ENCODE results near the gene MAP3K5.

Gene MAP3K5

DNA sequence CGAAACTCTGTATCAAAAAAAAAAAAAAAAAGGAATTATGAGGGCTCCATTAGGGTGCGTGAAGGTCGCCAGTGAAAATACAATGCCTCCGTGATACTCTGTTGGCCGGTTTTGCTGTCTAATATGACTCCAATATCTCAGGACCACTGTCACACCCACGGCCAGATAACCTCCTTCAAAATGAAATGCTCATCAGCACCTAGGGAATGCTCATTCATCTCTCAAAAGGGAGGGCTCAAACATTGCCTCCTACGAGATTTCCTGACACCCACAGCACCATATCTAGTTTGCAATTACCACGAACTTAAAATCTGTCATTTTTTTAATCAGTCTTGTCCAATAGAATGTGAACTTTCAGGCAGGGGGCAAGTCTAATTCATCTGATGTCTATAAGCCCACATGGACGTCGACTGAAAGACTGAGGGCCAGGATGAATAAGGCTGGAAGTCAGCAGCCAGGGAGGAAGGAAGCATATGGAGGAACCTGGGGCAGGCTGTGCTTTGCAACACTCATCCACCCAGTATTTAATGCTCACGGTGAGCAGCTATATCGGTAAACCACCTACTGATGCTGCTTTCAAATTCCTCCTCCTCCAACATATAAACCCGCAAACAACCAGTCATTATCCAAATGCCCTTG lies 42.8 kb downstream of the MAP3K5 start:
- no peak for DNase-seq (ENCODE audit: low spot score)

DNA sequence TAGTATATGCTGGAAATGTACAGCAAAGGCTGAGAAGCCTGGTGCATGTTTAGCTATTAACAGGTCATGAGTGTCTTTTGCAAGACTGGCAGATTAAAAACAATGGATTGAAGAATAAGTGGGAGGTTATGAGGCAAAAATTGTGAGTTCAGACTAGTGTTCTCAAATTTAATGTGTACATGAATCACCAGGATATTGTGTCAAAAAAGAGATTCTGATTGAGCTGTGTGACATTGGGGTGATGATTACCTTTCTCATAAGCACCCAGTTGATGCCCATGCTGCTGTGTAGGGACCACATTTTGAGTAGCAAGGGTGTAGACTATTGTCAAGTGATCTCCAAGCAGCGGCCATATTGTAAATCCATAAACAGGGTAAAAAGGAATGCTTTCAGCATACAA lies 44.8 kb downstream of the MAP3K5 start:
- DNase-seq (ENCODE audit: low spot score): no peak

DNA sequence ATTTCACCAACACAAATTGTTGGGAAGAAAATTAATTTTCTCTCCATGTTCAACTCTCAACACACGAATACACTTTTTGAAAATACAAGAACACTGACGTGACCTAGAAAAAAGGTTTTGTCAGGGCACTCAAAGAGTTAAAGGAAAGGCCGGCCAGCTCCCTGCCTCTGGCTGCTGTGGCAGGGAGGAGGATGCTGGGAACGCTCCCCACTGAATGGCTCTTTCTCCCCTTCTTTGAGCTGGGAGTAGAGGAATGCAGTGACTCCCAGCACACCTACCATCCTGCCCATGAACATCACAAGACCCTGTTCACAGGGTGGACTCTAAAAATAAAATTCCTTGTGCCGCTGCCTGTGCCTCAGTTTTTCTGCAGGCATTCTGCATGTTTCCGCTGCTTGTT lies 47.0 kb downstream of the MAP3K5 start:
- no peak for DNase-seq (ENCODE audit: low spot score)

DNA sequence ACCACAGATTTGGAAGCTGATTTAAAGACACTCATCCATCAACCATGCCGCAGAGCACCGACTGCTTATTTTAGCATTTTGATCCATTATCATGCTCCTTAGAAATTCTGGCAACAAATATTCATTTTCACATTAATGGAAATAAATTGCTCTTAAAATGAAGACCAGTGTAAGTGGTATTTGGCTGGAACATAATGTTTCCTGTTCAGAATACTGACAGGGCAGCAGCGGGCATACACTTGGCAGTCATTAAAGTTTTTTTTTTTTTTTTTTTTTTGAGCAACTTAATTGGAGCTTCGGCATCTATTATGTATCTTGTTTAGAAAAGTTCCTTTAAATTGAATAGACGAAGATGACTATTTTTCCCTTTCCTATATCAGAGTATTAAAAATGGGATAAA lies 47.4 kb downstream of the MAP3K5 start:
- DNase-seq (ENCODE audit: low spot score): no peak

DNA sequence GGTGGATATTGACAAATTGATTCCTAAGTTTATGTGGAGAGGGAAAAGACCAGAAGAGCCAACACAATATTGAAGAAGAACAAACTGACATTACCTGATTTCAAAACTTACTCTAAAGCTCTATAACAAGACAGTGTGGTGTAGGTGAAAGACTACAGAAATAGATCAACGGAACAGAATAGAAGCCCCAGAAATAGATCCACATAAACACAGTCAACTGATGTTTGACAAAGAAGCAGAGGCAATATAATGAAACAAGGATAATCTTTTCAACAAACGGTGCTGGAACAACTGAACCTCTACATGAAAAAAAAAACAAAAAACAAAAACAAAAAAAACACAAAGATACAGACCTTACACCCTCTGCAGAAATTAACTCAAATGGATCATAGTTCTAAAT lies 50.2 kb downstream of the MAP3K5 start:
- no peak for DNase-seq (ENCODE audit: low spot score)

DNA sequence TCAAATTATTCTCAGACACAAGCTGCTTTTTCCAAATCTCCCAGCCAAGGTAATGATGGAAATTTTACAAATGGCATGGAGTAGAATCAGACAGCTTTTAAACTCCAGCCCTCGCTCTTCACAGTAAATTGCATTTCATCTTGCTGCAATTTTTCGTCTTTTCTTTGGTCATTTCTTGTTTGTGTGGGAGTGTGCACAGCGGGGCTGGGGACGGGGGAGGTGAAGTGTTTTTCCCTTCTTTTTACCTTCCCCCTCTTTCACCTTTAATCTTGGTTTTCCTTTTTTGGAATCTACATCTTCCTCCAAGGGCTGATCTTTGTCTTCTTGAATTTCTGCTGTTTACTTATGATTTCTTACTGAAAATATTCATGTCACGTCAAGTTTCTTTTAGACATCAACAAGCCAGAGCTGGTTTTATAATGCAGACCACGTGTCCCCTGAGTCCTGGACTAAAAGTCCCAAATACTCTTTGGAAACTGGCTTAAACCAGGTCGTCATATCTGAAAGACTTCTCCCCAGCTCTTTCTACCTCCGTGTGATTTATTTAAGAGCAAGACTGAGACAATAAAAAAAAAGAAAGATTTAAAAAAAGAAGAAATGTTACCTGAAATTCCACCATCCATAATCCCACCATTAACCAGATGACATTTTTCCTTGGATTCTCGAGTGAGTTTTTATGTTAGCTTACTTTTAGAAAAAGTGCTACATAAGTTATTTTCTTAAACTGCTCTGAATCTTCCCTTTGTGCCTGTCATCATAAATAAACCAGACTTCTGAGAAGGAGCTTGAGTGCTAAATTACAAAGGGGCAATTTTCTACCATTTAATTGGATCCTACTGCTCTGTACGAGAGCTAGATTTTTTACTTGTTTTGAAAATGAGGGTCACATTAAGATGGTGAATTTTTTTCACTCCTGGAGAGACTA lies 52.0 kb downstream of the MAP3K5 start:
- no peak for DNase-seq (ENCODE audit: low spot score)

DNA sequence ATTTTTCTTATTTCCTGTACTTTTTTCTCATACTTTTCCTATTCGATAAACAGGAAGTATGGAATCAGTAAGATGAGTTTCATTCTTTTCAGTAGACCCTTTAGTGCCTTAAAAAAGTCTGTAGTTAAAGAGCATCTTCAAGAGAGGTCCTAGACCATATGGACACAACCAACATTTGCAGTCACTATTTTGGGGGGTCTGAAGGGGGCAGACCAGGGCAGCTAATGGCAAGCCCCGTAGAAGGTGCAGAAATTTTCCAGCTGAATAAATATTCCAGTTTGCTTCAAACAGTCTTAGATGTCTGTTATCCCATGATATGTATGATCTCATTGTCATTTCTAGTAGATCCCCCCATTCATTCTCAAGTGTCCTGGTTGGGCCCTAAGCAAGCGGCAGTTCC lies 52.8 kb downstream of the MAP3K5 start:
- no peak for DNase-seq (ENCODE audit: low spot score)

DNA sequence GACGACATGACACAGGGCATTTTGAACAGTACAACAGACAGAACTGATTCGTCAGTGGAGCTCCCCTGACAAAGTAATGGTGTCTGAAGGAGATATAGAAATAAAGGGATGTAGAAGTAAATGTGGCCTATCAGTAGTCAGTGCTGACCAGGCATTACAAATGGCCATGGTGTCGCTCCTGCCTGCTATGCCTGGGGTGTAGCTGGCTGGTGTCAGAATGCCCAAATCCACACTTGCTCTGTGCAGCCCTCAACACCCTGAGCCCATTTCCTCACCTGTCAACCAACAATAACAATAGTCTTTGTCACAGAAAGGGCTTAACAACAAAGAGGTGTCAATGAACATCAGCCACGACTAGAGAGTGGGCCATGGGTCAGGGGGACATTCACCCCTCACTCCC lies 53.2 kb downstream of the MAP3K5 start:
- no peak for DNase-seq (ENCODE audit: low spot score)

DNA sequence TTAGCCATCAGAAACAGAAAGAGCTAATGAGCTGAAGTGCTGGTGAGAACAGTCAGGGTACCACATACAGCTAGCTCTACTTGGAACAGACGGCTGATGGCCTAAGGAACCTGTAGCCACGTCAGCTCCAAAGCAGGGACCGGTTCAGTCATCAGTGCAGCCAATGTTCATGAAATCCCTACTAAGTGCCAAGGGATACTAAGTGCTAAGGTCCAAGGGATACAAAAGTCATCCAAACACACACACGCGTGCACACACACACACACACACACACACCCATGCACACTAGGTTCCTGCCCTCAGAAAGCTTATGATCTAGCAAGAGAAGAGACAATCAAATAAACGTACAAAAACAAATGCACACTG lies 53.6 kb downstream of the MAP3K5 start:
- DNase-seq (ENCODE audit: low spot score): no peak

DNA sequence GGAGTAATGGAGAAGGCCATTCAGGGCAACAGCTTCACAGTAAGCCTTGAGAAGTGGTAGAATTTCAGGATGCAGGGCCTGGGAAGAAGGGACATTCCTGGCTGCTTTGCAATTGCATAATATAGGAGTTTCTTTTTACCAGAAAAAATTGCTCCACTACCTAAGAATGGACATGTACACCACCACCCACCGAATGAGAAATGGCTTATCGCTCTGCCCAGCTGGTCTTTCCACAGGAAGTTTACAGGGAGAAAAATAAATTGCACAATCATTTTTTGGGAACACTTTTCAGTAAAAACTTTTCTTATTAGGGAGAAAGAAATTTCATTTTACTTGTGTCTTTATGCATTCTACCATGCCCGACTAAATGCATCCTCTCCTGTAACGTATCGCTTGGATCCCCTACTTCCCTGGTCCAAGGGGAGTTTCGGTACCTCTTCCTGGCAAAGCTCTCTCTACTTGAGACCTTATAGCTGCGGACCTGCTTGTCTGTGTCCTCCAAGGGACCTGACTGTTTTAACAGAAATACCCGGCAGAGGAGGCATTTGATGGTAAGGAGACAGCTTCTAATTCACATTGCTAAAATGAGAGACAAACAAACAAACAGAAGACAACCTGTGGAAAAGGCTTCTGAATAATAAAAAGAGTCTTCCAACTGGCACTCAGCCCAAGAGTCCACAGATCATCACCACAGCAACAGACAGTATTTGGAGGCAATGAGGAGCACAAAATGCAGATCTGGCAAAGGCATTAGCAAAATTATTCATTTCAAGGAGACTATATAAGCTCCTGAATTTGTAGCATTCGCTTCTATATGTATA lies 54.2 kb downstream of the MAP3K5 start:
- no peak for DNase-seq (ENCODE audit: low spot score)

DNA sequence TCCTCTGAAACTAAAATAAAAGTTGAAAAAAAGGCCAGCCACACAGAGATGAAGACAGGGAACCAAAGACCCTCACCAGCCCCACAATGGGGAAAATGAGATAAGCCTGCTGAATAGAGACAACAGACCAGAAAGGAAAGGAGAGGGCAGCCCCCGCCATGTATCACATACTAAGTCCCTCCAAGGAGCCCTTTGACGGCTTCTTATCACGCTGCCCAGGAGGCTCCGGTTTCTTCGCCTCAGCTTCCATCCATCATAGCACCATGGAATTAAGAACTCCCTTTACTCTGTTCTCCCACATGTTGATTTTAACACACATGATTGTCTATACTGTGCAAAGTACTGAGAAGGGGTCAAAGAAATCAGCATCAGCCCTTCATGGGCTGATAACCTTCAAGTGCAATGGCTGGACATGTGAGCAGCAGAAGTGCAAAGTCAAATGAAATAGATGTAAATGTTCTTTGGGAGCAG lies 54.9 kb downstream of the MAP3K5 start:
- no peak for DNase-seq (ENCODE audit: low spot score)

DNA sequence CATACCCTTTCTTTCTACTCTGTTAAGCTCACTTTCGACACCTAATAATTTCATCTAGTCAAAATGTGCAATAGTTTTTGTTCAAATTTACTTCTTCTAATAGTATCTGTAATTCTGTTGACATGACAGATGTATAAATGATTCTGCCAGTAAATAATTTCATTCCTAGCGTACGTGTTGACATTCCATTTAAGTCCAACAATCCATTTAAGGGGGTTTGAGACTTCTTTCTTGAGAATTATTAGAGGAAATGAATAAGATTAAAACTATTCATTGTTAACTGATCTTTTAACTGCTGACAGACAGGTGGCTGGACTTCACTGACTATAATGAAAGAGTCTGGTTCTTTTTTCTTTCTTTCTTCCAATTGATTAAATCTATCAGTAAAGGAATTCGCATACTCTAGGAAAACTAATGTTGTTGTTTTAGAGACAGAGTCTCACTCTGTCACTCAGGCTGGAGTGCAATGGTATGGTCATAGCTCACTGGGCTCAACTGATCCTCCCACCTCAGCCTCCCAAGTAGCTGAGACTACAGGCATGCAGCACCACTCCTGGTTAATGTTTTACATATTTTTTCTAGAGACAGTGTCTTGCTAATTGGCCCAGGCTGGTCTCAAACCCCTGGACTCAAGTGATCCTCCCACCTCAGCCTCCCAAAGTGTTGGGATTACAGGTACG lies 55.9 kb downstream of the MAP3K5 start:
- no peak for DNase-seq (ENCODE audit: low spot score)

DNA sequence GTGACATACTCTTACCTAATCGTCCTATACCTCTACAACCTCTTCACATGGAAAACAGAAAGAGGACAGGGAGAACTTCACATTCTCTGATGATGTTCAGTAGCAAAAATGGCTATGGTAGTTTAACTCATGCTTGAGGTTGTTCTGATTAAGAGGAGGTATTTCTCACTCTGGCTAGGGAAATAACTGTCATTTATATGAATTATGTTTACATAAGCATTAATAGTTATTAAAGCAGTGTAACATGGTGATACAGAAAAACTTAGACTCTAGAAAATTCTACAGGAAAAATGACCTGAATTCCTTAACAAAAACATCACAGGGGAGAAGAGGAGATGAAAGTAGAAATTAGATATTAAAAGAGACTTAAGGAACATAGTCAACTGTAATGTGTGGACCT lies 57.3 kb downstream of the MAP3K5 start:
- no peak for DNase-seq (ENCODE audit: low spot score)

DNA sequence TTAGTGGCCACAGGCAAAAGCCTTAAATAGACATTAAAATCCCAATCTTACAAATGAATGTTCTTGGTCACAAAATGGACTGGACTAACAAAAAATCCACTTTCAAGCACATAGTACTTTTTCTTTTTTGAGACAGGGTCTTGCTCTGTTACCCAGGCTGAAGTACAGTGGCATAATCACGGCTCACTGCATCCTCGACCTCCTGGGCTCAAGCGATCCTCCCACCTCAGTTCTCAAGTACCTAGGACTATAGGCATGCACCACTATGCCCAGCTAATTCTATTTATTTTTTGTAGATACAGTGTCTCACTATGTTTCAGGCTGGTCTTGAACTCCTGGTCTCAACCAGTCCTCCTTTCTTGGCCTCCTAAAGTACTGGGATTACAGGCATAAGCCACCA lies 59.4 kb downstream of the MAP3K5 start:
- no peak for DNase-seq (ENCODE audit: low spot score)

DNA sequence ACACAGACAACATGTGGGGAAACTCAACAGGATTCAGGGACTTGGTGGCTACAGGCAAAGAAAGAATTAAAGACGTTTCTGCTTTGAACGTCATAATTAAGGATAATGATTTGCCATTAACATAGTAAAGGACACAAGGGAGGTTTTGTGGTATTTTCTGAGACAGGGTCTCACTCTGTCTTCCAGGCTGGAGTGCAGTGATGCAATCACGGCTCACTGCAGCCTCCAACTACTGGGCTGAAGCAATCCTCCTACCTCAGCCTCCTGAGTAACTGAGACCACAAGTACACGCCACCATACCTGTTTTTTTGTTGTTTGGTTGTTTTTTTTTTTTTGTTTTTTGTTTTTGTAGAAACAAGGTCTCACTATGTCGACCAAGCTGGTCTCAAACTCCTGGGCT lies 62.4 kb downstream of the MAP3K5 start:
- DNase-seq (ENCODE audit: low spot score): no peak

DNA sequence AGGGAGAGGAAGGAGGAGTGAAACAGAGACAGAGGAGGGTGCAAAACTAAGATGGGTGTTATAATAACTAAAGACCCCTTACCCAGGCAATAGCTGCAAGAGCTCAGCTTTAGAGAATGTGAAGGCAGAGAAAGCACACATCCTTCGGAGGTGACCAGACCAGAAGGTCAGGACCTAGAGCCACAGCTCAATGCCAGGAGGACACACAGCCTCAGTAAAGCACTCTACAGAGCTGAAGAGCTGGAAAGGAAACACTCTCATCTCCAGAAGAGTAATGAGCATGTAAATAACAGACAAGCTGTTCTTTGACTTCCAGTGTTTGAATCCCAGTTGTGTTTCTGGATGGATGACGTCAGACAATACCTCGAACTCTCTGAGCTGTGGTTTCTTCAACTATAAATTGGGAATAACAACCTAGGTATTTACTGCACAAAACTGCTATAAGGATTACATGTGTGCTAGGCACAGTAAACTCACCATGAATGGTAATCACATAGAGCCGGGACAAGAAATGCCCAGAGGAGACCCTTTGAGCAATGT lies 63.2 kb downstream of the MAP3K5 start:
- DNase-seq (ENCODE audit: low spot score): no peak

DNA sequence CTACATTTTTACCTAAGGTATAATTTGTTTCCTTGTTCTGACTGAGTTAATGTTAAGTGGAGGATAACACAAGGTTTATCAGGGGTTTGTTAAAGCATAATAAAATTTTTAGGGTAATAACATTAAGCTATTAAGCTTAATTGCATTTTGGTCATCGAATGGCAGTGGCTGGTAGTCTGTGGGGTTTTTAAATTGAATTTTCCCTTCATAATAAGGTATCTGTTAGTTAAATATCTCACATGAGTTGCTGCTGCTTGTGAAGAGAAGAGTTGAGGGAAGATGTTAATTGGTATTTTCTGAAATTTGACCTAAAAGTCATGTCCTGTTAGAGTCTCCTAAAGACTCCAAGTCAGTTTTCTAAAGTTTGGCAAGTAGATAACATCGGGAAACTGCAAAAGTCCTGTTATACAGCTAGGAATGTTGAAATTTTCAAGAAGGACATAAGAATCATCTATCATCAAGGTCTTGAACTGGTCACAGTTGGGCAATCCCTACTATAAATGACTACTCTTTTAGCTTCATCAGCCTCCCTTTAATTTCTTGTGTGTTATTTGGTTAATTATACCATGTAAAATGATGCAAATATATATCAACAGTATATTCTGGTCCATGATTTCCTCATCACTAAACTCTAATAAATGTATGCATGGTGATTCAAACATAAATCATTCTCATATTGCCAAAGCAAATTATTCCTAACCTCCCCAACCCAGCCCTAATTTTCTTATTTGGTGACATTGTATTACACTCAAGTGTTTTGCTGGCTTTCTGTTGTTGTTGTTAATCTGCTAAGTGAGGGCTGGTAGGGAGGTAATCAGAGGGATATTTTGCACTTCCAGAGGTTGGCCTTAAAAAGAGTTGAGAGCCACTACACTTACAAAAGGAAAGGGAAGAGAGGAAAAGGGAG lies 64.0 kb downstream of the MAP3K5 start:
- DNase-seq (ENCODE audit: low spot score): no peak

DNA sequence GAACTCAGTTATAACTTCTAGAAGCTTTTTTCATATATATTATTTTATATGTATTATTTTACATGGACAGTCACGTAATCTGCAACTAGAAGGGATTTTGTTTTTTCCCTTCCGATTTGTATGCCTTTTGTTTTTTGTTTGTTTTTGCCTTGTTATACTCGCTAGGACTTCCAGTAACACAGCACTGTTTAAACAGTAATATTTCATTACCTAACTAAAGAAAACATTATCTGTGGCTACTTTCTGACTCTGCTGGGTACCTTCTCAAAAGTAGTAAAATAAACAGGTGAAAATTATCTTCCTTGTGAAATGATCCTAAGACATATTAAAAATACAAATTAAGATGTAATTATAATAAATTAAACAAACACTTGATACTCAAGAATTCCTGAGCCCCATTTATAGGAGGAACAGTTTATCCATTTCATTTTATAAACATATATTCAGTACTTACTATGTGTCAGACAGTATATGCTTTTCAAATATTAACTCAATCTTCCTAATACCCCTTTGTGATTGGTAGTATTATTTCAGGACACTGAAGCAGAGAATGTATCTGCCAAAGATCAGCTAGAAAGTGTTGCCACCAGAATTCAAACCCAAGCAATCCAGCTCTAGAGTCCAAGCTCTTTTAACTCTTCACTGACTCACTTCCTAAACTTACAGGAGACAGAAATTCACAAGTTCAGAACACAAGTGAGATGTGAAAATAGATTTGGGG lies 65.3 kb downstream of the MAP3K5 start:
- DNase-seq (ENCODE audit: low spot score): no peak

DNA sequence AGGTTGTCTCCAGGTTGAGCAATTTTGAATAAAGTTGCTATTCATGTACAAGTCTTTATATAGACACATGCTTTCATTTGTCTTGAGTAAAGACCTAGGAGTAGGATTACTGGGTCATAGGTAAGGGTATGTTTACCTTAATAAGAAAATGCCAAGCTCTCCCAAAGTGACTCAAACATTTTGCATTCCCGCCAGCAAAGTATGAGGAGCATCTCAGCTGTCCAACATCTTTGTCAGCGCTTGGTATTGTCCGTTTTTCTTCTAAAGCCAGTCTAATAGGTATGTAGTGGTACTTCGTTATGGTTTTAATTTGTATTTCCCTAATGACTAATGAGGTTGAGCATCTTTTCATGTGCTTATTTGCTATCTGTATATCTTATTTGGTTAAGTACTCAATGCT lies 67.2 kb downstream of the MAP3K5 start:
- no peak for DNase-seq (ENCODE audit: low spot score)

DNA sequence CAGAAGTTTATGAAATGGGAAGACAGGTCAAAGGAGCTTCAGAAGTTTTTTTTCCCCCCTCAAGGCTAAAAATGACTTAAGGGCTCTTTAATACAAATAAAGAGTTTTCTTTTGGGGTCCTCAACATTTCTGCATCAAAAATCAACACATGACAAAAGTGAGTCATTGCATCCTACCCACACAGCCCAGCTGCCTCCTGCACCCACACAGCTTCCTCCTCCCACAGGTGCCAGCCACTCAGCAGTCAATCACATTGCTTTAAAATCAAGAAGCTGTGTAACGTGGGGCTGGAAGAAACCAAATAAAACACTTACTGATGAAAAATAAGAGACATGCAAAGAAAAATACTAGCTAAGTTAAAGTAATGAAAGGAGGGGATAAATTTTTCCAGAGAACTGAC lies 68.5 kb downstream of the MAP3K5 start:
- no peak for DNase-seq (ENCODE audit: low spot score)

Data from HuH-7.5 (cell line).